ENCODE results near the gene ADARB2.
A peak's percentile ranks its signal among the peaks of the same experiment; 100 is the strongest.
"Not testable (repeated sequence)": the region's sequence is repeated elsewhere in the genome, so short reads cannot be mapped to it uniquely, and the experiment has no call there.

The ADARB2 gene

DNA sequence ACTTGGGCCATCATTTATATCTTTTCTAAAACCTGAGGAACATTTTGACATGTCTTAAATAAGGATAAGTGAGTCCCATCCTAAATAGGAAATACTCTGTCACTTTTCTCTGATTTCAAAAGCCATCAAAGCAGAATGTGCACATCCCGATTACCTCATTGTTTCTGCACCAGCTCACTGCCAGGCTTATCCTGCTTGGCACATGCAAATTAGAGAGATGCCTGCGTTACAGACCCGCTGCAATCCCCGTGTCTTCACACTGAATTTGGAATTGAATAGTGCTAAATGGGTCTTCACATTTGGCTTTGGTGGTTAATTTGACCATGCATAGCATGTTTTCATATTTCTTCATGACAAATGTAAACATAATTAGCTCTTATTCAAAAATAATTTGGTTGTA lies 401.7 kb downstream of the ADARB2 start:
- no peak for DNase-seq (ENCODE audit: low read depth in 2 of 3, low spot score in 1 of 3)

- DNase-seq (ENCODE audit: low read depth in 2 of 3, low spot score in 1 of 3): no peak
Observed at GRCh38 chr10:1333981-1334380, 403.3 kb downstream of the ADARB2 start.

- DNase-seq (ENCODE audit: low read depth in 2 of 3, low spot score in 1 of 3): no peak
Observed at GRCh38 chr10:1331560-1331959, 405.8 kb downstream of the ADARB2 start.

DNA sequence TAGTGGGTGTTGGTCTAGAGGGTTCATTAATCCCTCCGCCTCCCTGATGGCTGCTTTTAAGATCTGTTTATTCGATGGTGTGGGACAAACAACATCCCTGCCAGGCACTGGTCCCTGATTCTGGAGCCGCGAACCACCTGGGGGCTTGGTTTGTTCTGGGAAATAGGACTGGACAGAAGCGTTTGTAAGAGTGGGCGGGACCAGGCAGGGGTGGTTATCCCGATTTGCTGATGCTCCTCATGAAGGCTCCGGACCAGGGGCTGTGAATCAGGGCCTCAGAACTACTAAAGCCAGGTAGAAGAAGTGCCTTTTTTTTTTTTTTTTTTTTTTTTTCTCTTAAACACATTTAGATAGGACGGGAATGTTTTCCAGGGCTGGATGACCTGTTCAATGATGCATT lies 407.7 kb downstream of the ADARB2 start:
- no peak for DNase-seq (ENCODE audit: low read depth in 2 of 3, low spot score in 1 of 3)

DNA sequence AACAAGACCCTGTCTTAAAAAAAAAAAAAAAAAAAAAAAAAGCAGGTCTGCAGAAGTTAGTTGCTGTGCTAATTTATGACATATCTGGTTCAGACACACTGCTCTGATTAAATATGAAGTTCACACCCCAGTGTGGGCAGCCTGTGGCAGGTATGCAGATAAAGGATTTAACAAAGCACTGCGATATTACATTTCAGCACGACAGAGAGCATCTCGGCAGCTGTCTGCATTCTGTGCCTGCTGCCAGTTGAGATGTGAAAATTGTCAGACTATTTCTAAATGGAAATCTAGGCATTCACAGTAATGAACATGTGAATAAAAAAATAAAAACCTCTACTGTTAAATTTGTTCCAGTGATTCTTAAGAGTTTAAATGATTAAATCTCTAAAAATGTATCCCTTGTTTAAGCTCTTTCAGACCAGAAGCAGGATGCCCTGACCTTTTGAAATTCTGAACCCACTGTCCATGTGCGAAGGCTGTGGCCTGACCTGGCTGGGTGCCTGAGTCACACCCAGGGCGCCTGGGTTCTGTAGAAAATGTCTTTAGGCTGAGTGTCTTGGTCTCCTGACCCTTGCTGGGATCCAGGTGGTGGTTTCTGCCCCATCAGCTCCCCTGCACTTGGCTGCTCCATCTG lies 408.2 kb downstream of the ADARB2 start:
- no peak for DNase-seq (ENCODE audit: low read depth in 2 of 3, low spot score in 1 of 3)

- DNase-seq (ENCODE audit: low read depth in 2 of 3, low spot score in 1 of 3): no peak
Observed at GRCh38 chr10:1328161-1328823, 409.0 kb downstream of the ADARB2 start.

- no peak for DNase-seq (ENCODE audit: low read depth in 2 of 3, low spot score in 1 of 3)
Observed at GRCh38 chr10:1327759-1328158, 409.6 kb downstream of the ADARB2 start.

DNA sequence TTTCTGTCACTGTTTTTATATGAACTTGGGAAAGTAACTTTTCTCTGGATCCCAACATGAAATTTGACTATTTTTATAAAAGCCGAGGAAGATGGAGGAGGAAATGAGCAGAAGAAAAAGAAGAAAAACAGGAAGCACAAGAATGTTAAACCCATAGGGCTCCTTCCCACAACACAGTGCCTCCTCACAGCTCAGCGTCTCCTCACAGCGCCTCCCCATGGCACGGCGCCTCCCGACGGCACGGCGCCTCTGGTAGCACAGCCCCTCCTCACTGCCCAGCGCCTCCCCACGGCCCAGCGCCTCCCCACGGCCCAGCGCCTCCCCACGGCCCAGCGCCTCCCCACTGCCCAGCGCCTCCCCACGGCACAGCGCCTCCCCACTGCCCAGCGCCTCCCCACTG lies 410.8 kb downstream of the ADARB2 start:
- DNase-seq (ENCODE audit: low read depth in 2 of 3, low spot score in 1 of 3): not testable (repeated sequence)

DNA sequence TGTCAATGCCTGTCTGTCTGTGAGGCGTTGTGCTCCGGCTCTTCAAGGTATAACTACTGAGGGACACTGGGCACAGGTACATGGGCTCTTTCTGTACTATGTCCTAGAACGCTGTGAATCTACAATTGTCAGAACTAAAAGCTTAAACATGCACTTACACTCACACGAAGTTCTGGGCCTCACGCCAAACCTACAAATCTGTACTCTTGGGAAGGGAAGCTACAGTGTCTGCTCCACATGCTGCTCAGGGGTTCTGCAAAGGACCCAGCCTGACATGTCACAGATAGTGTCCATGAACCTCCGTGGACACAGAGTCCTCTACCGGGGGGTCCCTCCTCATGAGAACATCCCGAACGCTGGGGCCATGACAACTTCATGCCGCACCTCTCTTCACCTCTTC lies 412.4 kb downstream of the ADARB2 start:
- no peak for DNase-seq (ENCODE audit: low read depth in 2 of 3, low spot score in 1 of 3)

DNA sequence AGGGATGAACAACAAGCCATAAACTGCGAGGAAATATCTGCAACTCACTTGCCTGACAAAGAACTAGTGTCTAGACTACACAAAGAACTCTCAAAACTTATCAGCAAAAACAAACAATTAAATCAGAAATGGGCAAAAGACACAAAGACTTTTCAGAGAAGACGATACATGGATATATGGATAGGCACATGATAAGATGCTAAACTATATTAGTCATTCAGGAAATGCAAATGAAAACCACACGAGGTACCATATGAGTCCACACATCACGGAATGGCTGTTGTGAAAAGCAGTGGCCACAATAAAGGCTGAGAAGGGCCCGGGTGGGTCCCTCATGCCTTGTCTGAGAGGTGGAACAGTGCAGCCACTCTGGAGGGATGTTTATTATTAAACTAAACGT lies 413.4 kb downstream of the ADARB2 start:
- peak in 2 of 3 donors; percentile 4 to 11 for DNase-seq (ENCODE audit: low read depth in 2 of 3, low spot score in 1 of 3)

DNA sequence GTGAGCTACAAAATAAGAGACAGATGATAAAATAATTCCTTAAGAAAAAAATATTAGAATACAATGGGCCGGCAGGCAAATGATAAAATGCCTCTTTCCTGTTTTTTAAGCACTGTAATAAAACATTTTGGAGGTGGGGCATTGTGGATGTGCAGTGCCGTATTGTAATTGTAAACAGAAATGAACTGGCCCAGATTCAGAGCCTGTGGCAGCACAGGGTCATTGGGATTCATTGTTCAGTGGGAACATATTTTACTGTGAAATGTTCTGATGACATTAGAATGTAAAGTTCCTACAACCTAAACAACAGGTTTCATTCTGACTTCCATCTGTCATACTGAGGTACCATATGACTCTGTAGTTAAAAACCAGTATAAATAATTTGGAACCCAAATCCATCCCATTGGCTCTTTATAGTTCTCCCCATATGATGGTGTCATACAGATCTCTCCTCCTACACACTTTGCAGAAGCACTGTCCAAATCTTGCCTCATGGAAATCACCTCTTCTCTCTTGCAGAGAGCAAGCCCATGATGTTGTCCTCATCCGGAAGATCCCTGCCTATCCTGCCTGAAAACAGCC lies 416.5 kb downstream of the ADARB2 start:
- no peak for DNase-seq (ENCODE audit: low read depth in 2 of 3, low spot score in 1 of 3)

DNA sequence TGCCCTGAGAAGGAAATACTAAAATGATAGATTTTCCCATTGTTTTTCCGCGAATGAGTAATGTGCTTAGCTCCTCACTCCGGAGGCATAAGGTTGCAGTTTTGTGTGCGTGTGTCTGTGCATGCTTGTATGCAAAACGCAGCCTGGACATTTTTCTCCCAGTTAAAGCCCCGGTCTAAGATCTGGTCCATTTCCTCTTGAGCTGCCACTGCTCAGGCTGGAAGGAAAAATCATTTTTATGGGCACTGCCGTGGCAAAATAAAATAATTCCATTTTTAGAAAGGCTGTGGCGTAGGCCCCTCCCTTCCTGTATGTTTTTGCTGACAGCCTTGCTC lies 420.5 kb downstream of the ADARB2 start:
- DNase-seq (ENCODE audit: low read depth in 2 of 3, low spot score in 1 of 3): no peak

GRCh38 chr10:1316121-1316808 lies 421.1 kb downstream of the ADARB2 start:
- no peak for DNase-seq (ENCODE audit: low read depth in 2 of 3, low spot score in 1 of 3)

GRCh38 chr10:1315178-1315577 lies 422.1 kb downstream of the ADARB2 start:
- DNase-seq (ENCODE audit: low read depth in 2 of 3, low spot score in 1 of 3): no peak

- DNase-seq (ENCODE audit: low read depth in 2 of 3, low spot score in 1 of 3): no peak
Observed at GRCh38 chr10:1311726-1312125, 425.6 kb downstream of the ADARB2 start.

GRCh38 chr10:1310271-1310789 lies 427.0 kb downstream of the ADARB2 start:
- DNase-seq (ENCODE audit: low read depth in 2 of 3, low spot score in 1 of 3): no peak

DNA sequence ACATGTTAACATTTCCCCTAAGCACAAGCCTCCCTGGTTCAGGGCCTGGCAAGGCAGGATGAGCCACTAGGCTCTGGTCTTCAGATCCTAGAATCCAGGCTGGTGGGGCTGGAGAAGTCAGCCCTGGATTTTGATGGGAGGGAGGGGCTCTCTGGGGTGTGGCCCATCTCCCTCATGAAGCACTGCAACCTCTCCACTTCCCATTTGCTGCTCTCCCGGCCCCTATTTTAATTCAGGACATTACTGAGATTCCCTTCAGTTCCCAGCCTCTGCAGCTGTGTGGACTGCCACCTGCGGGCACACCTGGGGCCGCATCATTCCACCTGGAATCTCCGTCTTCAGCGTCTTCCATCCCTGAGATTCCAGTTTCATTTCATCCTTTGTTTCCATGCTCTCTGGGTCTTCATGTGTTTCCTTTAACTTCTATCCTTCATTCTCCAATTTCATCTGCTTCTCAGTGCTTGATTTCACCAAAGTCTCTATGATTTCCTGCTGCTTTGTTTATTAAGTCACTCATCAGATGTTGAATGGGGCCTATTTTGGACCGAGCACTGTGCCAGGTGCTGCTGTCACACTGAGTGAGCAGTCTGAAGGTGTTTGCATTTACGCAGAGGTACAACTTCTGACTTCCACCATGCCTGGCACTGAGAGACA lies 427.6 kb downstream of the ADARB2 start:
- no peak for DNase-seq (ENCODE audit: low read depth in 2 of 3, low spot score in 1 of 3)

DNA sequence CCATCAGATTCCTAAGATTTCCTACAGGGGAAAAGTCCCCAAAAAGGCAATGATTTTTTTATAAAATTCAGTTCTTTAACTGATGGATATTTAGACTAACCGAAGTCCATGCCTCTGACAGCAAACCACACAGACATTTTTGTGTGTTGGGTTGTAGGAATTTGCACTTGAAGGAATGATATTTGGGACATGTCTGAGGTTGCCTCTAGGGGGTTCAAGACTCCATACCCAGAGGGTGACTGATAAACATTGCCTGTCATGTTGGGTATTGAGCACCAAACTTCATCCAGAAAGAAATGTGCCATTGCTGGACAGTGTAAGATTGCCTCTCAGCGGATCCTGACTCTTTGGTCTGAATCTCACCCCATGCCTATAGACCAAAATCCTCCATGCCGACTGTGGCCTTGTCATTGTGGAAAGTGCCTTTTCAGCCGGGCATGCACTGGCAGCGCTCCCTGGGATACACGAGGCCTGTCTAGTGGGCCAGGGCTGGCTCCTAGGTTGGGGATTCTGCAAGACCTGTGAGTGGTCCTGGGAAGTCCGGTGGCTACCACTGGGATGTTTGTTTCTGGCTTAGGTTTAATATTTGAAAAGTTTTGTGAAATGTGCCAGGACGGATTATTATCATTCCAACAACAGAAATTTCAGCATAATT lies 428.2 kb downstream of the ADARB2 start:
- DNase-seq (ENCODE audit: low read depth in 2 of 3, low spot score in 1 of 3): no peak

GRCh38 chr10:1308173-1308961 lies 429.0 kb downstream of the ADARB2 start:
- DNase-seq (ENCODE audit: low read depth in 2 of 3, low spot score in 1 of 3): no peak

GRCh38 chr10:1301143-1301542 lies 436.2 kb downstream of the ADARB2 start:
- DNase-seq (ENCODE audit: low read depth in 2 of 3, low spot score in 1 of 3): no peak
